Stimulated activated effector memory CD8-positive, alpha-beta T cell treated with anti-CD3 and anti-CD28 coated beads, Interleukin-12 subunit alpha, Interleukin-12 subunit beta, amount 100 ng/mL, for 72 hours (primary cell): ENCODE results near the gene DOCK3.

ENCODE experiments used
- ATAC-seq: fragments of 150-1000 bp; cut with Tn5 transposase; 2 replicates; pipeline ENCODE4 v1.10.0; 2021
- DNase-seq, 2 donors: peaks; one replicate each; pipeline ENCODE4 v3.0.0; 2021 to 2022; ENCODE audit warnings: low spot score in 2 of 2
- H3K27ac Mint-ChIP-seq: one replicate; pipeline ENCODE4 v1.8.0; 2022; ENCODE audit warnings: mild to moderate bottlenecking, mixed read lengths
- H3K36me3 Mint-ChIP-seq: one replicate; pipeline ENCODE4 v1.8.0; 2022; ENCODE audit warnings: mild to moderate bottlenecking, mixed read lengths
- H3K4me1 Mint-ChIP-seq: one replicate; pipeline ENCODE4 v1.8.0; 2022; ENCODE audit warnings: mixed read lengths
- H3K4me3 Mint-ChIP-seq: one replicate; pipeline ENCODE4 v1.8.0; 2022; ENCODE audit warnings: mild to moderate bottlenecking, mixed read lengths
- H3K9me3 Mint-ChIP-seq: one replicate; pipeline ENCODE4 v1.8.0; 2022; ENCODE audit warnings: mixed read lengths

Gene DOCK3

DNA sequence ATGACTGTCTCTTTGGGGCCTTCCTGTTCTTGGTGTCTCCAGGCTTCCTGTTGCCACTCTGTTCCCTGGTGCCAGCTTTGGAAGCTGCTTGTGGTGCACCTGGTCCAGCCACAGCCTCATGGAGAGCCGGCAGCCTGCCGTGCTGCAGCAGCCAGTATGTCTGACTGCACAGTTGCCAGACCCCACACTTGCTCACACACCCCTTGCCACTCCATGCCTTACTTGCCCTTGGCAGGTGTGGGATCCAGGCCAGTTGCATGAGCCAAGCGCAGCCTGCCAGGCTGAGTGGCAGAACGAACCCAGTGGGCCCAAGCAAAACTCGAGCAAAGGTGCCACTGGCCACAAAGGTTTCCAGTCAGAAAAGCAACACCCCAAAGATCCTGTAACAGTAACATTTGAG is 309.2 kb downstream of the DOCK3 start:
- Mint-ChIP-seq H3K36me3 (no peaks in the 10 kb centered on the region), H3K27ac (no peak overlapping the region), H3K4me1 (peaks cover 5% of the 10 kb centered on the region), H3K4me3 (no peak overlapping the region), H3K9me3 (no peaks in the 10 kb centered on the region)
- DNase-seq (no peak), ATAC-seq (no peak)

DNA sequence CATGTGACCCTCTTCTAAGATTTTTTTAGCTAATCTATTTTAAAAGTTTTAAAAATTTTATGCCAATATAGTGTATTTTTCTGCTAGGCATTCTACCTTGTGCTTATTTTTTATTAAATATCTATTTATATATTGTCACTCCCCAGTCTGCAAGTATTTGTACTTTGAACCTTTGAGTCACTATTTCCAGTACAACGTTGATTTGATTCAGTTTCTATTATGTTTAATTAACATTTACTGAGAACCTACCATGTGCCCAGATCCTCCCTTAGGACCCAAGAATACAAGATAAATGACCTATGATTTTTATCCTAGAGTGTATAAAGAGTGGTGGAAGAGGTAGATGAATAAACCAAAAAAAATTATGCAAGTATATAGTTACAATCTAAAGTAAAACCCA is 311.2 kb downstream of the DOCK3 start:
- ATAC-seq (no peak), DNase-seq (no peak)
- H3K9me3 Mint-ChIP-seq: peaks cover 4% of the 10 kb centered on the region
- no peak overlapping the region for H3K4me3 Mint-ChIP-seq
- H3K36me3 Mint-ChIP-seq: no peaks in the 10 kb centered on the region
- H3K27ac Mint-ChIP-seq: no peak overlapping the region
- peaks cover 5% of the 10 kb centered on the region for H3K4me1 Mint-ChIP-seq

DNA sequence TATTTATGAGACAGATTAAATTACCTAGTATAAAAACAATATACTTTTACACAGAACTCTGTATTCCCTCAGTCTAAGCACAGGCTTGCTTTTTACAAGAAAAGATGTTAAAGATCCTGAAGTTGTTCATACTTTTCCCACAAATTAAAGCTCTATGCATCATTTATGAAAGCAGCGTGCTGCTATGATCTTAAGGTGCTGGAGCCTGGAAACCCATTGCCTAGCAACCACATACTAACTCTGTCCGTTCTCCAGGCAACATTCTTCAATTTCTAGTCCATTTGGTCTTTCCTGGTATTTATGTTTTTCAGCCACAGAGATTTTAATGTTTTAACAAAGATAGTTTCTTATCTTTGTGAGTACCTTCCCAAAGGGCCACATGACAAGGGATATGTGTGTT is 312.0 kb downstream of the DOCK3 start:
- Mint-ChIP-seq H3K27ac (no peak overlapping the region), H3K36me3 (no peaks in the 10 kb centered on the region), H3K4me1 (peaks cover 5% of the 10 kb centered on the region), H3K9me3 (peaks cover 11% of the 10 kb centered on the region), H3K4me3 (no peak overlapping the region)
- no peak for DNase-seq
- ATAC-seq: no peak

DNA sequence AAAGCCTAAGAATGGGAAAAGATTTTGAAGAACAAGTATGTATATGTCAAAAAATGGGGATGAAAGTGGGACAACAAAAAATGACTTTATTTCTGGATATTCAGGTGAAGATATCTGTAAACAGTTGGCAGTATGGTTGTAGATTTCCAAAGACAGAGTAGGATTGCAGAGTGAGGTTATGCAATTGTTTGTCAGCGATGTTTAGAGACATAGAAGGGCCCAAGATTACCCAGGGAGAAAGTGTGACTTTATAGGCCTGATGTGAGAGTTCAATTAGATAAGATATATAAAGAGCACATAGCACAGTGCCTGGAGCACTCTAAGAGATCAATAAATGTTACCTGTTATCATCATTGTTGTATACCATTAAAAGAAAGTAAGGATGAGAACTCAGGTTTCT is 319.8 kb downstream of the DOCK3 start:
- DNase-seq (no peak), ATAC-seq (no peak)
- H3K27ac Mint-ChIP-seq: no peak overlapping the region
- H3K36me3 Mint-ChIP-seq: no peaks in the 10 kb centered on the region
- H3K4me1 Mint-ChIP-seq: peaks cover 5% of the 10 kb centered on the region
- peaks cover 13% of the 10 kb centered on the region for H3K9me3 Mint-ChIP-seq
- H3K4me3 Mint-ChIP-seq: no peak overlapping the region

DNA sequence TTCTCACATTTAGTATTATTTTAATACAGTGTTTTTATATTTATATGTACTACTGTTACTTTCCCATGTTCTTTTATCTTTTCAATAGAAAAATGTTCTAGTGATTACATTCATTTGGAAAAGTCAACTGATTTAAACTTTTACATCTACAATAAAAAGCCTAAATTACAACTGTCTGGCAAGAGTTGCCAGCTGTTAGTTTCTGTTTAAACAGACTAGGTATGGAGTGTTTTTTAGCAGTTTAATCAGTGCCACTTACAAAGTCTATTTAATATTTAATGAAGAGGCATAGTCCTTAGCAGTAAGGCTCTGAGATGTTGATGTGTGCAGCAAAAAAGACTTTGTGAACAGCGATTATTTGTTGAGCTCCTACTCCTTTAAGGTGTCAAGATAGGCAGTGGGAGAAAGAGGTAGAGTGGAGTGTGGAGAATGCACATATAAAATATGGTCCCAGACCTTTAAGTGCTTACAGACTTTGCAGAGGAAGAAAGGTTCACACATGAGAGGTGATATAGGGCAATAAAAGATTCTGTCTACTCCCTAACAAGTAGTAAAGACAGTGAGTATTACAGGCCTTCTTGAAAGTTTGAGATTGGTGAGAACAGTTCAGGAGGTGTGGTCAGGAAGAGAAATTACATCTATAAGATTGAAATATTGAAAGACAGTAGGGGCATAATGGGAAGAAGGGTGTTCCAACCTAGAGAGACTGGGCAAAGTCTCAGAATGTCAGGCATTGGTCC is 320.5 kb downstream of the DOCK3 start:
- ATAC-seq: no peak
- no peak for DNase-seq
- Mint-ChIP-seq H3K9me3 (peaks cover 12% of the 10 kb centered on the region), H3K27ac (no peak overlapping the region), H3K4me1 (peaks cover 5% of the 10 kb centered on the region), H3K4me3 (no peak overlapping the region), H3K36me3 (no peaks in the 10 kb centered on the region)

DNA sequence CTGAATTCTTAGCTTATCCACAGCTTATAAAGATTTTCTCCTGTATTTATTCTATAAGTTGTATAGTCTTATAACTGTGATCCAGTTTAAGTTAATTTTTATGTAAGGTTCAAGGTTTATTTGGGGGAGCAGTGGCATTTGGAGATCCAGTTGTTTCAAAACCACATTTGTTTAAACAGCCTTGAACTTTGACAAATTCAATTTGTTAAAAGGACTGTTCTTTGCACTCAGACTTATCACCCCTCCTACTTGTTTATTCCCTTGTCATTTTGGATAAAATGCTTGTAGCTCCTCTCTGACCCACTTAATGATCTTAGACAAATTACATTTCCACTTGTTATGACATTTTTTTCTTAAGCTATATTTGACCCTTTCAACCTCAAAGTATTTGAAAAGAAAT is 327.8 kb downstream of the DOCK3 start:
- DNase-seq (no peak), ATAC-seq (no peak)
- H3K36me3 Mint-ChIP-seq: no peaks in the 10 kb centered on the region
- H3K4me1 Mint-ChIP-seq: peaks cover 12% of the 10 kb centered on the region
- H3K27ac Mint-ChIP-seq: no peak overlapping the region
- no peak overlapping the region for H3K4me3 Mint-ChIP-seq
- no peaks in the 10 kb centered on the region for H3K9me3 Mint-ChIP-seq

DNA sequence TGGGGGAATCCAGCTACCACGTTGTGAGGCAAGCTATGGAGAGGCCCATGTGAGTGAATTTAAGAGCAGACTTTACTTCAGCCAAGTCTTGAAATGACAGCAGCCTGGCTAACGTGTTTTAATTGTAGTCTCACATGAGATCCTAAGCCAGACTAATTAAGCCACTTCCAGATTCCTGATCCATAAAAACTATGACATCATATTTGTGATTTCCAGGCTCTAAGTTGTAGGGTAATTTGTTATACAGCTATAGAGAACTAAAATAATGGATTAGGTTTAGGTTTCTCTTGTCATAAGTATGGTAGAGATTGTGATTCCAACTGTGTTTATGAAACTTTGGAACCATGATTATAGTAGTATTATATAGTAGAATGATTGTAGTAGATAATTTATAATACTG is 329.5 kb downstream of the DOCK3 start:
- no peak overlapping the region for H3K4me3 Mint-ChIP-seq
- H3K27ac Mint-ChIP-seq: no peak overlapping the region
- DNase-seq: no peak
- H3K9me3 Mint-ChIP-seq: no peaks in the 10 kb centered on the region
- H3K36me3 Mint-ChIP-seq: no peaks in the 10 kb centered on the region
- peaks cover 13% of the 10 kb centered on the region for H3K4me1 Mint-ChIP-seq
- ATAC-seq: no peak

DNA sequence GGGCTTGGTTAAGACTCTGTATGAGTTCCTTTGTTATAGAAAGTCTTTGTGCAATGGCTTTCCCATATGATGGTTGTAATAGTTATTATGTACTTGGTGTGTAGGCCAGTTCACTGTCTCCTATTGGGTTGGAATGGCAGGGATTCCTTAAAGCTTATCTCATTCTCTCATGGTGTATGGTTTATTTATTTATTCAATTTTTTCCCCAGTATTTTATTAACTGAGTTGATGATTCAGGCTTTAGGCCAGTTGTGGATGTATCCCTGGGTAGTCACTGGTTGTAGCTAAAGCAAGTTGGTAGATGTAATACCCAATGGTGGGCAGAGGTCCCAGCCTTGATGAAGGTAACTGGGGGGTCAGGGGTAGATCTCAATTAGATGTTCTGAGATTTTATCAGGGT is 349.4 kb downstream of the DOCK3 start:
- DNase-seq (no peak), ATAC-seq (no peak)
- H3K4me1 Mint-ChIP-seq: peaks cover 49% of the 10 kb centered on the region
- H3K27ac Mint-ChIP-seq: peak overlapping the region; percentile 76
- peaks cover 7% of the 10 kb centered on the region for H3K36me3 Mint-ChIP-seq
- H3K4me3 Mint-ChIP-seq: no peak overlapping the region
- H3K9me3 Mint-ChIP-seq: peaks cover 3% of the 10 kb centered on the region

DNA sequence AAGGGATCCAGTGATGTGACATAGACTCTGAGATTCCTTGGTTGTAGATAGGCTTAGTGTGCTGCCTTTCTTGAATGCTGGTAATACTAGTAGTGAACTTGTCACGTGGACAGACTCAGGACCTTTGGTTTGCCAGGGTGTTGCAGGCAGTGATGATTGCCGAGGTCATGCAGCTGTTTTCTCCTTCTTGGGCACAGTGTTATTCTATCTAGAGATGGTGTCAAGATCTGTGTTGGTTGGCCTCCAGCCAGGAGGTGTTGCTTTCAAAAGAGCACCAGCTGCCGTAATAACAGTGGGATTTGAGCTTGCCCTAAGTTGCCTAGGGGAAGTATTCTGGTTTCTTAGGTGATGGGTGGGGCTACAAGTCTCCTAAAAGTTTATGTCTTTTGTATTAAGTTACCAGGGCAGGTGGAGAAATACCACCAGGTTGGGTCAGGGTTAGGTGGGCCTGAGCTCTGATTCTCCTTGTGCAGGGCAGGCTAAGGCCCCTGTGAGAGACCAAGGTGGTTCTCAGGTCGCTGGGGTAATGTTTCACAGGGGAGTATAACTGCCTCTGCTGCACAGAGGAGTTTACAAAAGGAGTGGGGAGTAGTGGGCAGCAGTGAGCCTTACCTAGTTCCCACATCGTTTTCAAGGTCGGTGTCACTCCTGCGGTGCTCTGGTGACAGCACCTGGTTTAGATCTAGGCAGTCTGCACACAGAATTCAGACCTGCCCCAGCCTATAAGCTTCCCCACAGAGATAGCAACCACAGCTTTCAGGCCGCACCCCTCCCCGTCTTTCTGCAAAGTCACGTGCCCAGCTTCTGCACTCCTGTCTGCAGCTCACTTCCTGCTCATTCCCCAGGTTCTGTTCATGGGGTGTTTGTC is 350.3 kb downstream of the DOCK3 start:
- H3K4me1 Mint-ChIP-seq: peaks cover 49% of the 10 kb centered on the region
- DNase-seq (peak; percentile 21 to 68), ATAC-seq (peak; percentile 94)
- H3K9me3 Mint-ChIP-seq: peaks cover 4% of the 10 kb centered on the region
- peaks cover 7% of the 10 kb centered on the region for H3K36me3 Mint-ChIP-seq
- peak overlapping the region; percentile 48 for H3K4me3 Mint-ChIP-seq
- peak overlapping the region; percentile 76 for H3K27ac Mint-ChIP-seq

DNA sequence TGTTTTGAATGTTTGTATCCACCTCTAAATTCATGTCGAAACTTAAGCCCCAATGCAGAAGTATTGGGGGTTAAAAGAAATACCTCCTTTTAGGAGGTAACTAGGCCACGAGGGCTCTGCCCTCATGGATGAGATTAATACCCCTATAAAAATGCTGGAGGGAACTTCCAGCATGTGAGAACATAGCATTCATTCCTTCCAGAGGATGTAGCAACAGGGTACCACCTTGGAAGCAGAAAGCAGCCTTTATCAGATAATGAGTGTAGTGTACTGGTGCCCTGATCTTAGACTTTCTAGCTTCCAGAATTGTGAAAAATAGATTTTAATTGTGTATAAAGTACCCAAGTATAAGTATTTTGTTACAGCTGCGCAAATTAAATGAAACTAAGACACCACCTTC is 356.9 kb downstream of the DOCK3 start:
- DNase-seq (no peak), ATAC-seq (no peak)
- Mint-ChIP-seq H3K36me3 (no peaks in the 10 kb centered on the region), H3K4me3 (no peak overlapping the region), H3K4me1 (peaks cover 13% of the 10 kb centered on the region), H3K27ac (no peak overlapping the region), H3K9me3 (peaks cover 7% of the 10 kb centered on the region)

DNA sequence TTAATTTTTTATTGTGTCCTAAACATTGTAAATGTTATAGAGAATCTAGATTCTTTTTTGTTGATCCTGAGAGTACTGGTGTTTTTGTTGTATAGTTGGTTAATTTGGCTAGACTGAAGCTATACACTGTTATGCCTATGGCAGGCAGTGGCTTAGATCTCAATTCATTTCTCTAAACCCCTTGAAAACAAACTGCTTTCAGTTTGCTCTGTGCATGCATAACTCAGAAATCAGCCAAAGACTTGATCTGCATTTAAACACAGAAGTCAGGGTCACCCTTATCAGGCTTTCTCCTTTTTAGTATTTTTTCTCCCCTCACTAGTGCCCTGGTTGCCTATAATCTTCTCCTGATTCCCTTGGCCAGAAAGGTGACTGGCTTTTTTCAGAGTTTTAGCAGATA is 360.9 kb downstream of the DOCK3 start:
- H3K27ac Mint-ChIP-seq: no peak overlapping the region
- H3K4me3 Mint-ChIP-seq: no peak overlapping the region
- H3K36me3 Mint-ChIP-seq: no peaks in the 10 kb centered on the region
- DNase-seq: no peak
- H3K9me3 Mint-ChIP-seq: peaks cover 3% of the 10 kb centered on the region
- no peak for ATAC-seq
- no peaks in the 10 kb centered on the region for H3K4me1 Mint-ChIP-seq

DNA sequence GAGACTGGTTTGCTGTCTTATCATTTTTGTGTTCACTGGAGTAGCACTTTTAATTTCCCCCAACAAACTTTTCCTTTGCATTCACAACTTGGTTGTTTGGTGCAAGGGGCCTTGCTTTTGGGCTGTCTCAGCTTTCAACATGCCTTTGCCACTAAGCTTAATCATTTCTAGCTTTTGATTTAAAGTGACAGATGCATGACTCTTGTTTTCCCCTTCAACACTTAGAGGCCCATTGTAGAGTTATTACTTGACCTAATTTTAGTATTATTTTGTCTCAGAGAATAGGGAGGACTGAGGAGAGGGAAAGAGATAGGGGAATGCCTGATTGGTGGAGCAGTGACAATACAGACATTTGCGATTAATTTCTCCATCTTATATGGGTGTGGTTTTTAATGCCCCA is 370.3 kb downstream of the DOCK3 start:
- H3K4me1 Mint-ChIP-seq: peaks cover 12% of the 10 kb centered on the region
- no peak overlapping the region for H3K4me3 Mint-ChIP-seq
- no peaks in the 10 kb centered on the region for H3K36me3 Mint-ChIP-seq
- DNase-seq: no peak
- ATAC-seq: peak; percentile 81
- H3K9me3 Mint-ChIP-seq: no peaks in the 10 kb centered on the region
- H3K27ac Mint-ChIP-seq: no peak overlapping the region

DNA sequence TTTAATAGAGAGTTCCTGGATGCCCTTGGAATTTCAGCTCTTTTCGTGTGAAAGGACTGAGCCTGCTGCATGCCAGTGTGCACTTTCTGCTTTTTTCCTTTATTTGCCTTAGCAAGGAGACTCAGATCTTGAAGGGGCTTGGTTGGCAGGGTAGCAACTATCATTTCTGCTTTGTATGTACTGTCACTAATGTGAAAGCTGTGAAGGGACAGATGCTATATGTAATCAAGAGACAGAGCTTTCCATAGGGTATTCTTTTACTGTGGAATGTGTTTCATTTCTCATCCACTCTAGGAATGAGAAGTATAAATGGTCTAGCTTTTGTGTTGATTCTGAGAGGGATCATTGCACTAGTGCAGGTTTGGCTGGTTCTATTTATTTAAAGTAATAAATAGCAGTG is 377.8 kb downstream of the DOCK3 start:
- Mint-ChIP-seq H3K9me3 (no peaks in the 10 kb centered on the region), H3K27ac (no peak overlapping the region), H3K36me3 (no peaks in the 10 kb centered on the region), H3K4me3 (no peak overlapping the region), H3K4me1 (no peaks in the 10 kb centered on the region)
- no peak for DNase-seq
- no peak for ATAC-seq

DNA sequence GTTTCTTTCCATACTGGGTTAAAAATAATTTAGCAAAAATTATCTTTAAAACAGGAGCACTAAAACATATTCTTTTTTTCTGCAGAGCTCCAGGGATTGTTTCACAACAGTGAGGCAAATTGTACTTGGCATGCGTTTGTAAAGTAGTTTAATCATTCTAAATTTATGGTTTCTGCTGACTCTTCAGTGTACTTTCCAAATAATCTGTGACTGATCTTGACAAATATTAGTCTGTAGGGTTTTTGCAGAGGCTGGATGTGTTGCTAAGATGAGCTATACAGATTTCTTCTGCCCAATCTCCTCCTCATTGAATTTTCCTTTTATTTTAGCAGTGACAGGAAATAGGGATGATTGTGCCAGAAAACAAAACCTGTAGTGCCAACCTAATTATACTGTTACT is 382.4 kb downstream of the DOCK3 start:
- DNase-seq: no peak
- Mint-ChIP-seq H3K4me3 (no peak overlapping the region), H3K4me1 (no peaks in the 10 kb centered on the region), H3K36me3 (no peaks in the 10 kb centered on the region), H3K27ac (no peak overlapping the region), H3K9me3 (no peaks in the 10 kb centered on the region)
- ATAC-seq: no peak

DNA sequence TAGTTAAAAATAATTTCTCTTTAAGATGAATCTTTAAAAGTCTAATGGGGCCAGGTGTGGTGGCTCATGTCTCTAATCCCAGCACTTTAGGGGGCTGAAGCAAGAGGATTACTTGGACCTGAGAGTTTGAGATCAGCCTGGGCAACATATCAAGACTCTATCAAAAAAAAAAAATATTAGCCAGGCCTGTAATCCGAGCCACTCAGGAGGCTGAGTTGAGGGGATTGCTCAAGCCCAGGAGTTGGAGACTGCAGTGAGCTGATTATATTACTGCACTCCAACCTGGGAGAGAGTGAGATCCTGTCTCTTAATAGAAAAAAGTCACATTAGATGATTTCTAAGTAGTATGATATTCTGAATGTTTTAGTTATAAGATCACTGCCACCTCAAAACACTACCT is 388.3 kb downstream of the DOCK3 start:
- Mint-ChIP-seq H3K27ac (no peak overlapping the region), H3K9me3 (no peaks in the 10 kb centered on the region), H3K4me3 (no peak overlapping the region), H3K36me3 (no peaks in the 10 kb centered on the region), H3K4me1 (no peaks in the 10 kb centered on the region)
- no peak for DNase-seq
- ATAC-seq: no peak

DNA sequence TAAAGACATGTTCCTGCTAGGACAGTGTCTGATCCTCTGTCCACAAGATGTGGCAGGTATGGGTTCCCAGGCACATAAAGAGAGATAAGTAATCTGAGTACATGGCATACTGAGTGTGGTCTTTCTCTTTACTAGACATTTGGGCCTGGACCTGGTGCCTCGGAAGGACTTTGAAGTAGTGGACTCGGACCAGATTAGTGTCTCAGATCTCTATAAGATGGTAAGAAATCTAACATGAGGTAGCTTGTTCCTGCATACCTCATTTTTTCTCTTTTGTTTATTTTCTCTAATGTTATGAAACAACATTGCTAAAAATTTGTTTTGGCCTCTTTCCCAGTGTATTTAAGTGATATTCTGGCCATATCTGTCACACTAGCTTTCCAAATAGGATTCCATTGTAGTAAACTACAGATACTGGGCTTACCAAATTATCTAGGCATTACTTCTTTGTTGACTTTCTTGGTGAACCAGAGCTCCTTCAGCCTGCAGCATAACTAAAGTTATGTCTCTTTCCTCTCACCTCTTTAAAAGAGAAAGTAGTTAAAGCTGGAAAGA is 400.6 kb downstream of the DOCK3 start:
- ATAC-seq (no peak), DNase-seq (no peak)
- Mint-ChIP-seq H3K4me3 (no peak overlapping the region), H3K4me1 (no peaks in the 10 kb centered on the region), H3K9me3 (no peaks in the 10 kb centered on the region), H3K36me3 (no peaks in the 10 kb centered on the region), H3K27ac (no peak overlapping the region)
